ENCODE measurements around the gene KRT82. TPM values are rescaled to one million over a fixed set of nuclear protein-coding genes. Genes with fewer than 3 reads are reported as not detected.

Gene KRT82
- total RNA-seq, 2 experiments from 2014 or later = not detected

DNA sequence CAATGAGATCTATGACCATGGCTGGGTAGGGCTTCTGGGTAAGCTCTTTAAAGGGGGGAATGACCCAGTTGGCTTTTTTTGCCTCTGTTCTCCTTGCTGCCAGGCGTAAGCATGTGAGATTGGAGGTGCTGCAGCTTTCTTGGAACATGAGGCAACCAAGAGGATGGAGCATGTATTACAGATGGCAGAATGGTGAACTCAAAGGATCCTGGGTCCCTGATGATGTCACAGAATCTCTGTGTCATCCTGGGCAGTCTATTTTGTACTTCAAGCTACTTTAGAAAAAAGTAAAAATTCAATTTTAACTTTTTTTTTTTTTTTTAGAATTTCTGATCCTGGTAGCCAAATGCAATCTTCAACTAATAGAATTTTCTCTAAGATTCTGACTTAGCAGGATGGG is 8.0 kb downstream of the KRT82 start:
- no peak for DNase-seq
- Mint-ChIP-seq H3K4me1 (no peaks in the 10 kb centered on the region), H3K27me3 (peaks cover 3% of the 10 kb centered on the region), H3K9me3 (no peaks in the 10 kb centered on the region), H3K27ac (no peak overlapping the region), H3K36me3 (ENCODE audit: low read depth) (no peaks in the 10 kb centered on the region), H3K4me3 (no peak overlapping the region)
- CTCF ChIA-PET = interaction anchor here (0.7 to 1.3 kb wide), 4 partner anchors 26 to 475 kb away, joined by 3 to 4 read pairs (median 4); no protein-coding TSS in a partner anchor
- POLR2A ChIA-PET = no interaction called here

GRCh38 chr12:52396656-52397055 is 9.5 kb downstream of the KRT82 start:
- H3K36me3 Mint-ChIP-seq (ENCODE audit: low read depth) = no peaks in the 10 kb centered on the region
- H3K4me3 Mint-ChIP-seq = no peak overlapping the region
- no peaks in the 10 kb centered on the region for H3K9me3 Mint-ChIP-seq
- no peak overlapping the region for H3K27ac Mint-ChIP-seq
- ChIA-PET CTCF (no interaction called here), POLR2A (no interaction called here)
- H3K4me1 Mint-ChIP-seq = no peaks in the 10 kb centered on the region
- DNase-seq = no peak
- peaks cover 3% of the 10 kb centered on the region for H3K27me3 Mint-ChIP-seq

GRCh38 chr12:52395761-52396434 is 10.2 kb downstream of the KRT82 start:
- no peak for DNase-seq
- H3K9me3 Mint-ChIP-seq = no peaks in the 10 kb centered on the region
- H3K4me3 Mint-ChIP-seq = no peak overlapping the region
- no peak overlapping the region for H3K27ac Mint-ChIP-seq
- H3K36me3 Mint-ChIP-seq (ENCODE audit: low read depth) = no peaks in the 10 kb centered on the region
- POLR2A ChIA-PET = no interaction called here
- H3K27me3 Mint-ChIP-seq = peaks cover 3% of the 10 kb centered on the region
- CTCF ChIA-PET = interaction anchor here (0.6 kb wide), 1 partner anchor 349 kb away, joined by 5 read pairs; no protein-coding TSS in a partner anchor
- H3K4me1 Mint-ChIP-seq = no peaks in the 10 kb centered on the region

GRCh38 chr12:52394836-52395405 is 11.2 kb downstream of the KRT82 start:
- H3K36me3 Mint-ChIP-seq (ENCODE audit: low read depth) = no peaks in the 10 kb centered on the region
- DNase-seq = no peak
- no peaks in the 10 kb centered on the region for H3K4me1 Mint-ChIP-seq
- H3K4me3 Mint-ChIP-seq = no peak overlapping the region
- no peaks in the 10 kb centered on the region for H3K9me3 Mint-ChIP-seq
- H3K27ac Mint-ChIP-seq = no peak overlapping the region
- ChIA-PET POLR2A (no interaction called here), CTCF (interaction anchor here (0.6 to 1.0 kb wide), 3 partner anchors 9 to 350 kb away, joined by 3 to 5 read pairs (median 3); no protein-coding TSS in a partner anchor)
- H3K27me3 Mint-ChIP-seq = peaks cover 3% of the 10 kb centered on the region

DNA sequence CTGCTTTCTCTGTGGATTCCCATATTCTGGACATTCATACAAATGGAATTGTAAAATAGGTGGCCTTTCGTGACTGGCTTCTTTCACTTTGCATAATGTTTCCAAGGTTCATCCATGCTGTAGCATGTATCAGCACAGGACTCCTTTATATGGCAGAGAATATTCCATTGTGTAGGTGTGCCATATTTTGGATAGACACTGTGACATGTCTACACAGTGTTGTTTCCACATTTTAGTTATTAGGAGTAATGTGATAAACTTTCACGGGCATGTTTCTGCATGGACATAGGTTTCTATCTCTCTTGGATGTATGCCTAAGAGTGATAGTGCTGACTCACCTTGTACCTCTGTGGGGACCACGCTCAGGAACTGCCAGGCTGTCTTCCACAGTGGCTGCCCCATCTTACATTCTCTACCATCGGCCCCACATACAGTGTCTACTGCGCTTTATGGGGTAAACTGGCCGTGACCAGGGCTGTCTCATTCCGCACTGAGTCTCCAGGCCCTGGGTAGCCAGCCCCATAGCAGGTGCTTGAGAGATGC is 13.6 kb downstream of the KRT82 start:
- H3K9me3 Mint-ChIP-seq = no peaks in the 10 kb centered on the region
- POLR2A ChIA-PET = no interaction called here
- H3K36me3 Mint-ChIP-seq (ENCODE audit: low read depth) = no peaks in the 10 kb centered on the region
- H3K4me3 Mint-ChIP-seq = no peak overlapping the region
- no peaks in the 10 kb centered on the region for H3K4me1 Mint-ChIP-seq
- CTCF ChIA-PET = interaction anchor here (1.1 kb wide), 1 partner anchor 167 kb away, joined by 4 read pairs; no protein-coding TSS in a partner anchor
- no peak overlapping the region for H3K27ac Mint-ChIP-seq
- DNase-seq = no peak
- no peaks in the 10 kb centered on the region for H3K27me3 Mint-ChIP-seq

DNA sequence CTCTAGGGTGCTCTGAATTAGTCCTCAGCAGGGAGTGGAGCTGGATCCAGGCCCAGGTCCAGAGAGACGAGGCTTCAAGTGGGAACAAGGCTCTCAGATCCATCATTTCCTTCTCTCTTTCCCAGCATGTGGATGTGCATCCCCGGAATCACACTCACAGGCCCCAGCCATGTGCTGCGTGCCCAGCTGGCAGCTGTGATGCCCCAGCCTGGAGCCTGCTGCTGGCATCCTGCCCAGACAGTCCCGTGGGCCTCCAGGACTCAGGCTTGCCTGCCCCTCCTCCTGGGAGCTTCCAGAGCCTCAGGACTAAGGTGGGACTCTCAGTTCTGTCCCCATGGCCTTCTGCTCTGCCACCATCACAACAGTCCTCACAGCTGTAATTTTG is 14.5 kb downstream of the KRT82 start:
- ChIA-PET POLR2A (no interaction called here), CTCF (interaction anchor here (0.7 to 1.1 kb wide), 2 partner anchors 19 to 168 kb away, joined by 3 to 4 read pairs; no protein-coding TSS in a partner anchor)
- Mint-ChIP-seq H3K27me3 (no peaks in the 10 kb centered on the region), H3K4me1 (no peaks in the 10 kb centered on the region), H3K36me3 (ENCODE audit: low read depth) (no peaks in the 10 kb centered on the region), H3K9me3 (no peaks in the 10 kb centered on the region), H3K4me3 (no peak overlapping the region), H3K27ac (no peak overlapping the region)
- DNase-seq = no peak

DNA sequence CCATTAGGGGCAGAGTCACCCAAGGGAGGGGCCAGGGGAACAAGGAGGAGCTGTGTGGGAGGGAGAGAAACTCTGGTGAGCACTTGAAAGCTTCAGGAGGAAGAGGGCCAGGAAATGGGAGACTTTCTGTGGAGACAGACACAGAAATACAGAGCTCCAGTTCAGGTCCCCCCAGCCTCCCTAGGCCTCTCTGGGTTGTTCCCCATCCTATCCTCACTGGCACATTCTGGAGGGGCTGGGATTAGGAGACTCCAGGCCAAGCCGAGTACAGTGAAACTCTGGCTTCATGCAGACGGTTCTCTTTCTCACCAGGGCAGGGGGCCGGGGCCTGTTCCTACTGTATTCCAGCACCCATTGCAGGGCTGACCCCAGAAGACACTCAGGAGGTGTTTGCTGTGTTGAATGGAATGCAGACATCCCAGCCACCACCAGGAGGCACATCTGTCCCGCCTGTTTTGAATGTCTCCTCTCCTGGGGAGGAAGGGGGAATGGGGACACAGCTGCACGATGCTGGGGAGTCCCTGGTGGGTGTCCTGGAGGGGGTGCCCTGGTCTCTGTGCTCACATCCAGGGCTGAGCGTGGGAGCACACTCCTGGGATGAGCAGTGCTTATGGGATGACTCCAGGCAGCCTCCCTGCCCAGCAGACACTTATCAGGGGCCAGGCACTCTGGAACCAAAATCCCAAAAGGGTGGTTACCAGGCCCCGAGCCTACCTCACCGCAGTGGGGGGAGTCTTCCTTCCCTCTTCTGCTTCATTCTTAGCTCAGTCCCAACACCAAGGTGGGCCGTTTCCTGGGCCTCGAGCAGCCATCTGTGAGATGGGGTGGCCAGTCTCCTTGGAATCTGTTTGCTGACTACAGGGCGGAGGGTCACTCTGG is 15.2 kb downstream of the KRT82 start:
- ChIA-PET POLR2A (no interaction called here), CTCF (interaction anchor here (0.7 to 1.1 kb wide), 2 partner anchors 18 to 169 kb away, joined by 3 to 4 read pairs; no protein-coding TSS in a partner anchor)
- Mint-ChIP-seq H3K27ac (no peak overlapping the region), H3K9me3 (no peaks in the 10 kb centered on the region), H3K27me3 (no peaks in the 10 kb centered on the region), H3K4me1 (no peaks in the 10 kb centered on the region), H3K4me3 (no peak overlapping the region), H3K36me3 (ENCODE audit: low read depth) (no peaks in the 10 kb centered on the region)
- DNase-seq = peak; percentile 16

DNA sequence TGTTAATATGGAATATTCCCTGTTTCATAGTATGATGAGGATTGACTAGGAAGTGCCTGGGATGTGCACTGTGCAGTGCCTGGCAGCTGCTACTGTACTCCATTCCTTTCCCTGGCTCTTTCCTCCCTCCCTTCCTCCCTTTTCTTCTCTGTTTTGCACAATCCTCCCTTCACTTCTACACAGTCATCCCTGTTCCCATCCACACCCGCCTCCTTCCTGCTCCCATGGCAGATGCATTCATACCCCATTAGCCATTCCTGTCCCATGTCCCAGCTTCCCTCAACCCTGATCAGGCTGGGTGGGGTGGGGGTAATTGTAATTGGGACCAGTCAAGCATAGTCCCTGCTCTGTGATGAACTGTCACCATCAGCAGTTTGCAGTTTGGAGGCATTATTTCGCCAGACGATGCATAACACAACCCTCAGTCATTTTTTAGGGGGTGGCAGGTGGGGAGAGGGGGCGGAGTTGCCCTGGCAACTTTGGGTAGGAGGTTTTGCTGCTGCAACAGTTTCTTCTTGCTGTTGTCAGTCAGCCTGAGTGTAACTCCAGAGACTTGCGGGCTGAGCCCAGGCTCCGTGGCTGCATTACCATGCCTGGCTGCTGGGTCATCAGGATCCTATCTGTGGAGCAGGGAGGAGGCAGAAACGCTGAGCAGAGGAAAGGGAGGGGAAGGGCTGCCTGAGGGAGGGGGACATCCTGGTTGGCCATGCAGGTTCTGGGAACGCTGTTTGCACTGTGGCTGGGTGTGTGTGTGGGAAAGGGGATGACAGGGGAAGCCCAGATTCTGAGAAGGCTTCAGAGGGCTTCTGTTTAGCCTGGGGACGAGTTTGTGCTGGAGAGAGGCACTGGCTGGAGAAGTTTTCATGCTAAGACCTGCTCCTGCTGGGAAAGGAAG is 16.6 kb downstream of the KRT82 start:
- ChIA-PET CTCF (no interaction called here), POLR2A (no interaction called here)
- Mint-ChIP-seq H3K9me3 (no peaks in the 10 kb centered on the region), H3K27ac (no peak overlapping the region), H3K27me3 (no peaks in the 10 kb centered on the region), H3K36me3 (ENCODE audit: low read depth) (no peaks in the 10 kb centered on the region), H3K4me3 (no peak overlapping the region), H3K4me1 (no peaks in the 10 kb centered on the region)
- no peak for DNase-seq

- H3K4me1 Mint-ChIP-seq = peaks cover 7% of the 10 kb centered on the region
- no peaks in the 10 kb centered on the region for H3K36me3 Mint-ChIP-seq (ENCODE audit: low read depth)
- DNase-seq = no peak
- H3K27ac Mint-ChIP-seq = no peak overlapping the region
- H3K27me3 Mint-ChIP-seq = no peaks in the 10 kb centered on the region
- H3K9me3 Mint-ChIP-seq = no peaks in the 10 kb centered on the region
- CTCF ChIA-PET = no interaction called here
- no peak overlapping the region for H3K4me3 Mint-ChIP-seq
- POLR2A ChIA-PET = no interaction called here
Observed at GRCh38 chr12:52387859-52388258, 18.3 kb downstream of the KRT82 start.

- no peaks in the 10 kb centered on the region for H3K36me3 Mint-ChIP-seq (ENCODE audit: low read depth)
- DNase-seq = no peak
- H3K4me1 Mint-ChIP-seq = peaks cover 17% of the 10 kb centered on the region
- H3K27ac Mint-ChIP-seq = no peak within 1 kb of the TSS
- H3K9me3 Mint-ChIP-seq = no peaks in the 10 kb centered on the region
- ChIA-PET CTCF (no interaction called here), POLR2A (no interaction called here)
- no peaks in the 10 kb centered on the region for H3K27me3 Mint-ChIP-seq
- H3K4me3 Mint-ChIP-seq = no peak within 1 kb of the TSS
Observed at GRCh38 chr12:52385226-52385702, 20.9 kb downstream of the KRT82 start, which contains the start of gene KRT84. Gene KRT84 (minus strand): TSS chr12:52385652. CDS start chr12:52385585, 67 bp downstream.

- Mint-ChIP-seq H3K27me3 (no peaks in the 10 kb centered on the region), H3K4me3 (no peak overlapping the region), H3K36me3 (ENCODE audit: low read depth) (no peaks in the 10 kb centered on the region), H3K27ac (no peak overlapping the region), H3K4me1 (peaks cover 17% of the 10 kb centered on the region), H3K9me3 (no peaks in the 10 kb centered on the region)
- ChIA-PET POLR2A (no interaction called here), CTCF (interaction anchor here (0.9 to 1.1 kb wide), 2 partner anchors 11 to 502 kb away, joined by 3 to 4 read pairs; no protein-coding TSS in a partner anchor)
- DNase-seq = no peak
Observed at GRCh38 chr12:52383331-52383730, 22.8 kb downstream of the KRT82 start.

GRCh38 chr12:52382854-52383253 is 23.3 kb downstream of the KRT82 start:
- Mint-ChIP-seq H3K4me1 (peaks cover 17% of the 10 kb centered on the region), H3K27me3 (no peaks in the 10 kb centered on the region), H3K36me3 (ENCODE audit: low read depth) (no peaks in the 10 kb centered on the region), H3K9me3 (no peaks in the 10 kb centered on the region), H3K4me3 (no peak overlapping the region), H3K27ac (no peak overlapping the region)
- CTCF ChIA-PET = interaction anchor here (1.1 to 1.9 kb wide), 2 partner anchors 10 to 502 kb away, joined by 3 to 6 read pairs; no protein-coding TSS in a partner anchor
- DNase-seq = peak; percentile 16
- POLR2A ChIA-PET = no interaction called here
